Esophagus muscularis mucosa (tissue), 3 donors: ENCODE results near the gene PIWIL1.

Experiments
- POLR2A ChIP-seq: fragments of 450-650 bp; IDR thresholded peaks from one replicate; pipeline ENCODE4 v1.6.1; 2017; ENCODE audit warnings: antibody characterized with exemption, moderate library complexity, mild to moderate bottlenecking, low read depth
- TF ChIP-seq, protein P1 (sequence below), 3 experiments: fragments of 200-600 bp in 2 of 3; fragments of 450-650 bp in 1 of 3; sonication (generic) in 2 of 3; IDR thresholded peaks; one replicate each; pipeline ENCODE4 v1.5.1; 2017 to 2019; ENCODE audit warnings: antibody characterized with exemption in 3 of 3, mild to moderate bottlenecking in 2 of 3, moderate library complexity in 1 of 3

DNA sequence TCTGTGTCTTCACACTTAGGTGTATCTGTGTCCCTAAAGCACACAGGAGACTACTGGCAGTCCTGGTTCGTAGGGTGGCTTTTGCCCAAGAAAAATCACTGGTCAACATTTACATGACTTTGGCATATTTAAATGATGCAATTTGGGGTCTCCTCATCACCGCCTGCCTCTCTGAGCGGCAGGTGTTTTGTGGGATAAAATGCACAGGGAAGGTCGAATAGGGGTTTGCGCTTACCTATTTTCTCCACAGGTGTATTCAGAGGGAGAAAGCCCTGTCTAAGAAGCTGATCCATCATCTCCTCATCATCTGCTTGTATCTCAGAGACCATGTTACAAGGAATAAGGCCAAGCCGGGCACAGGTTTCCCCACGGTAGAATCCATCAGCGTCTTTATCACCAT is 74.7 kb downstream of the PIWIL1 start:
- no peak for TF ChIP-seq POLR2A
- TF ChIP-seq, protein P1, sequence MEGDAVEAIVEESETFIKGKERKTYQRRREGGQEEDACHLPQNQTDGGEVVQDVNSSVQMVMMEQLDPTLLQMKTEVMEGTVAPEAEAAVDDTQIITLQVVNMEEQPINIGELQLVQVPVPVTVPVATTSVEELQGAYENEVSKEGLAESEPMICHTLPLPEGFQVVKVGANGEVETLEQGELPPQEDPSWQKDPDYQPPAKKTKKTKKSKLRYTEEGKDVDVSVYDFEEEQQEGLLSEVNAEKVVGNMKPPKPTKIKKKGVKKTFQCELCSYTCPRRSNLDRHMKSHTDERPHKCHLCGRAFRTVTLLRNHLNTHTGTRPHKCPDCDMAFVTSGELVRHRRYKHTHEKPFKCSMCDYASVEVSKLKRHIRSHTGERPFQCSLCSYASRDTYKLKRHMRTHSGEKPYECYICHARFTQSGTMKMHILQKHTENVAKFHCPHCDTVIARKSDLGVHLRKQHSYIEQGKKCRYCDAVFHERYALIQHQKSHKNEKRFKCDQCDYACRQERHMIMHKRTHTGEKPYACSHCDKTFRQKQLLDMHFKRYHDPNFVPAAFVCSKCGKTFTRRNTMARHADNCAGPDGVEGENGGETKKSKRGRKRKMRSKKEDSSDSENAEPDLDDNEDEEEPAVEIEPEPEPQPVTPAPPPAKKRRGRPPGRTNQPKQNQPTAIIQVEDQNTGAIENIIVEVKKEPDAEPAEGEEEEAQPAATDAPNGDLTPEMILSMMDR (IDR thresholded peaks at IDR 0.05): no peak
